OCI-LY1 (cell line): ENCODE measurements around the gene ATF6.

Source experiments
- H2AFZ ChIP-seq: fragments of 200-600 bp; sonication (generic), shearing (Covaris generic); 2 replicates; pipeline ENCODE4 v1.6.0; 2014; ENCODE audit warnings: antibody characterized with exemption, mild to moderate bottlenecking, low read length
- H3F3A ChIP-seq: fragments of 200-600 bp; sonication (generic), shearing (Covaris generic); 2 replicates; pipeline ENCODE4 v1.6.0; 2014; ENCODE audit warnings: mild to moderate bottlenecking, antibody characterized with exemption, low read length, moderate library complexity; ENCODE audit not compliant: insufficient read depth
- H3K27ac ChIP-seq: fragments of 200-600 bp; sonication (generic); 2 replicates; pipeline ENCODE4 v1.5.1; 2014; ENCODE audit warnings: low read length, mixed run types, mild to moderate bottlenecking, low read depth; ENCODE audit not compliant: poor library complexity, severe bottlenecking
- H3K27me3 ChIP-seq: fragments of 200-600 bp; sonication (generic); 2 replicates; pipeline ENCODE4 v1.6.0; 2014; ENCODE audit warnings: antibody characterized with exemption, mild to moderate bottlenecking, low read length, moderate library complexity; ENCODE audit not compliant: insufficient read depth
- H3K36me3 ChIP-seq: fragments of 200-600 bp; sonication (generic); 2 replicates; pipeline ENCODE4 v1.6.1; 2014; ENCODE audit warnings: mild to moderate bottlenecking, antibody characterized with exemption, low read length, moderate library complexity, mixed read lengths; ENCODE audit not compliant: insufficient read depth
- H3K4me1 ChIP-seq: fragments of 200-600 bp; sonication (generic); 2 replicates; pipeline ENCODE4 v1.5.1; 2014; ENCODE audit warnings: mild to moderate bottlenecking, low read length, moderate library complexity; ENCODE audit not compliant: insufficient read depth, severe bottlenecking
- H3K4me2 ChIP-seq: fragments of 200-600 bp; sonication (generic), shearing (Covaris generic); 2 replicates; pipeline ENCODE4 v1.6.1; 2014; ENCODE audit warnings: low read length
- H3K4me3 ChIP-seq: fragments of 200-600 bp; sonication (generic); 2 replicates; pipeline ENCODE4 v1.5.1; 2014; ENCODE audit warnings: low read length, low read depth, mild to moderate bottlenecking, mixed read lengths; ENCODE audit not compliant: poor library complexity, severe bottlenecking
- H3K79me2 ChIP-seq: fragments of 200-600 bp; shearing (Covaris generic); 2 replicates; pipeline ENCODE4 v1.6.1; 2016; ENCODE audit warnings: mixed run types, low read length, mixed read lengths; ENCODE audit not compliant: insufficient read depth
- H3K9ac ChIP-seq: fragments of 200-600 bp; sonication (generic), shearing (Covaris generic); 2 replicates; pipeline ENCODE4 v1.6.1; 2014; ENCODE audit warnings: mild to moderate bottlenecking, low read length, mixed read lengths
- H3K9me2 ChIP-seq: fragments of 200-600 bp; sonication (generic), shearing (Covaris generic); 2 replicates; pipeline ENCODE4 v1.6.1; 2014; ENCODE audit warnings: low read depth, mild to moderate bottlenecking, low read length, mixed read lengths
- H3K9me3 ChIP-seq: fragments of 200-600 bp; shearing (Covaris generic); 2 replicates; pipeline ENCODE4 v1.6.1; 2014; ENCODE audit warnings: low read length, mixed read lengths
- H4K20me1 ChIP-seq: fragments of 200-600 bp; sonication (generic), shearing (Covaris generic); 2 replicates; pipeline ENCODE4 v1.6.0; 2016; ENCODE audit warnings: mild to moderate bottlenecking, low read length; ENCODE audit not compliant: insufficient read depth
- EZH2 ChIP-seq: fragments of 200-600 bp; sonication (generic), shearing (Covaris generic); IDR thresholded peaks from 2 replicates; pipeline ENCODE4 v1.8.0; 2017; ENCODE audit warnings: borderline replicate concordance, mixed run types, mild to moderate bottlenecking, antibody characterized with exemption, low read length, moderate library complexity, mixed read lengths
- TF ChIP-seq, protein P1 (sequence below): fragments of 200-600 bp; sonication (generic), shearing (Covaris generic); IDR thresholded peaks from 2 replicates; pipeline ENCODE4 v1.5.1; 2017; ENCODE audit warnings: mild to moderate bottlenecking, antibody characterized with exemption, low read length, moderate library complexity, mixed read lengths

ATF6 gene

DNA sequence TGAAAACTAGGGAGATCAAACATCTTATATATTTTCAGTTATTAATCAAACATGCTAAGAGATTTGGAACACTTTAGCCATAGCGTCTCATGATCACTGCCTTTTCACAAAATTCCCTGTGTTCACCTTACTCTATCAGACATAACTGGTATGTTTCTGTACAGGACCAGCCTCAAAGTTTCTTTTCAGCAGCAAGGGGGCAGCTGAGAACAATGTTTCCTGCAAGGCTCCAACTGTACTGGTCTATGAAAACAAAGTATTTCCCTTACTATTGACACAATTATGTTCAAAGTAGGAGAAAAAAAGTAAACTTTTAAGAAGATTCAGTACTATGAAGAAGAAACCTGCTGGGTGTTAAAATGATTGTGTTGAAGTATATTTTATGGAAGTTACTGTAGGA is 98.5 kb downstream of the ATF6 start:
- Histone ChIP-seq H4K20me1 (no peaks in the 10 kb centered on the region), H3K79me2 (no peaks in the 10 kb centered on the region), H3K36me3 (peaks cover 6% of the 10 kb centered on the region), H3K9me3 (no peaks in the 10 kb centered on the region), H3K4me3 (no peak overlapping the region), H3F3A (no peaks in the 10 kb centered on the region), H2AFZ (no peak overlapping the region), H3K4me1 (no peaks in the 10 kb centered on the region), H3K27me3 (no peaks in the 10 kb centered on the region), H3K9me2 (no peaks in the 10 kb centered on the region), H3K9ac (no peak overlapping the region), H3K4me2 (no peak overlapping the region), H3K27ac (no peak overlapping the region)
- TF ChIP-seq, protein P1, sequence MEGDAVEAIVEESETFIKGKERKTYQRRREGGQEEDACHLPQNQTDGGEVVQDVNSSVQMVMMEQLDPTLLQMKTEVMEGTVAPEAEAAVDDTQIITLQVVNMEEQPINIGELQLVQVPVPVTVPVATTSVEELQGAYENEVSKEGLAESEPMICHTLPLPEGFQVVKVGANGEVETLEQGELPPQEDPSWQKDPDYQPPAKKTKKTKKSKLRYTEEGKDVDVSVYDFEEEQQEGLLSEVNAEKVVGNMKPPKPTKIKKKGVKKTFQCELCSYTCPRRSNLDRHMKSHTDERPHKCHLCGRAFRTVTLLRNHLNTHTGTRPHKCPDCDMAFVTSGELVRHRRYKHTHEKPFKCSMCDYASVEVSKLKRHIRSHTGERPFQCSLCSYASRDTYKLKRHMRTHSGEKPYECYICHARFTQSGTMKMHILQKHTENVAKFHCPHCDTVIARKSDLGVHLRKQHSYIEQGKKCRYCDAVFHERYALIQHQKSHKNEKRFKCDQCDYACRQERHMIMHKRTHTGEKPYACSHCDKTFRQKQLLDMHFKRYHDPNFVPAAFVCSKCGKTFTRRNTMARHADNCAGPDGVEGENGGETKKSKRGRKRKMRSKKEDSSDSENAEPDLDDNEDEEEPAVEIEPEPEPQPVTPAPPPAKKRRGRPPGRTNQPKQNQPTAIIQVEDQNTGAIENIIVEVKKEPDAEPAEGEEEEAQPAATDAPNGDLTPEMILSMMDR: peak; percentile 25; the same call in 1 of the 2 replicates
- no peak for TF ChIP-seq EZH2

DNA sequence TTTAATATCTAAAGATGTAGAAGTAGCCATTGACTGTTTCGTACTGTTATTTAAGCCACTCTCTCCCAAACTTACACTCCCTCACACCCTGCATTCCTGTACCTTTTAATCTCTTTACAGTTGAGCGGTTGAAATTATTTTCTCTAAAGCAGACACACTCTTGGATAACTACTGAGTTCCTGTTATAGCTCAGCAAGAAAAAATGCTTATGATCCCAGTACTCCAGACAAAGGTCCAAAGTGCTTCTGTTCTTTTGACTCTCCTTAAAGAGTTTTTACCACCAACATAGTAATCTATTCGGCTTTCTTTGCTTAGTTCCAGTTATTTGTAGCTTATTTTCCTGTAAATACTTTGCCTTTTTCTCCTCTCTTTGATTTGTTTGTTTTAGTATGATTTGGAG is 100.1 kb downstream of the ATF6 start:
- Histone ChIP-seq H3K4me2 (no peak overlapping the region), H3K9ac (no peak overlapping the region), H3K4me3 (no peak overlapping the region), H3K79me2 (no peaks in the 10 kb centered on the region), H3K9me2 (no peaks in the 10 kb centered on the region), H3K36me3 (peaks cover 6% of the 10 kb centered on the region; the same call in 1 of the 2 replicates), H3F3A (no peaks in the 10 kb centered on the region), H3K27ac (no peak overlapping the region), H3K4me1 (no peaks in the 10 kb centered on the region), H3K27me3 (no peaks in the 10 kb centered on the region), H3K9me3 (no peaks in the 10 kb centered on the region), H2AFZ (no peak overlapping the region), H4K20me1 (no peaks in the 10 kb centered on the region)
- no peak for TF ChIP-seq EZH2
- TF ChIP-seq, protein P1: no peak

DNA sequence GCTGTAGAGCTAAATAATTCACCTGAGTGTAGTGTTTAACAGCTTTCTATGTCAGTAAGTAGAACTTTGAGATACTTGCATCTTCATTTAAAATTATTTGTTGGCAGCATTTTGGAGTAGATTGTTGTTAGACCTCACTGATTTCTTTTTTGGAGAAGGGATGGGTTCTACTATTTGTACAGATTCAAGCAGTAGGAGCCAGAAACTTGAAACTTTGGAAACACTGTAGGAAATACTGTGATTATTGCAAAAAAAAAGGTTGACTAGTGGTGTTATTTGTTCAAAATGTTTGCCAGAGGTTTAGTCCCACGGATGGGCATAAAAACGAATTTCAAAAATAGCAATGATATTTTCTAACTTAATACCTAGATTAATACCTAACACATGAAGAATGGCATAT is 102.7 kb downstream of the ATF6 start:
- no peak overlapping the region for H3K27ac ChIP-seq
- no peaks in the 10 kb centered on the region for H3K36me3 ChIP-seq
- H3K4me2 ChIP-seq: no peak overlapping the region
- H3F3A ChIP-seq: no peaks in the 10 kb centered on the region
- H3K9me2 ChIP-seq: no peaks in the 10 kb centered on the region
- H3K9ac ChIP-seq: no peak overlapping the region
- no peak overlapping the region for H3K4me3 ChIP-seq
- no peaks in the 10 kb centered on the region for H3K79me2 ChIP-seq
- H3K27me3 ChIP-seq: no peaks in the 10 kb centered on the region
- no peak overlapping the region for H2AFZ ChIP-seq
- H4K20me1 ChIP-seq: no peaks in the 10 kb centered on the region
- H3K4me1 ChIP-seq: no peaks in the 10 kb centered on the region
- no peaks in the 10 kb centered on the region for H3K9me3 ChIP-seq
- TF ChIP-seq, protein P1: no peak
- TF ChIP-seq EZH2: no peak
